Left ventricle myocardium inferior (tissue), 1 donor: ENCODE data around the gene SLC9B1. TPM values are rescaled to one million over a fixed set of nuclear protein-coding genes. Genes with fewer than 3 reads are reported as not detected.

Source experiments
- DNase-seq: peaks from one replicate; pipeline ENCODE4 v3.0.0-alpha.2; 2020
- H3K27ac ChIP-seq: fragments of 200-600 bp; replicated peaks from 2 replicates; pipeline ENCODE4 v1.8.0; 2021
- H3K27me3 ChIP-seq: fragments of 200-600 bp; 2 replicates; pipeline ENCODE4 v1.8.0; 2021; ENCODE audit warnings: low read depth
- H3K36me3 ChIP-seq: fragments of 200-600 bp; 2 replicates; pipeline ENCODE4 v1.8.0; 2021
- H3K4me1 ChIP-seq: fragments of 200-600 bp; 2 replicates; pipeline ENCODE4 v1.8.0; 2021
- H3K4me3 ChIP-seq: fragments of 200-600 bp; 2 replicates; pipeline ENCODE4 v1.8.0; 2021; ENCODE audit warnings: mild to moderate bottlenecking, moderate library complexity
- H3K9me3 ChIP-seq: fragments of 200-600 bp; replicated peaks from 2 replicates; pipeline ENCODE4 v1.8.0; 2021
- intact Hi-C: fragments of 100-400 bp; cut with micrococcal nuclease; formaldehyde crosslinking; loops from one replicate; pipeline ENCODE4 v1.11.0; 2022
- total RNA-seq: library from RNA; stranded (reverse); fragmentation: NEBNext Ultra II Directional; extraction: Animal tissue kit (Norgen Biotek cat#: 25700); gene quantifications from one replicate; pipeline ENCODE4 v1.2.1, GENCODE V29; 2021
- TF ChIP-seq, protein P1 (sequence below): fragments of 200-600 bp; IDR thresholded peaks from 2 replicates; pipeline ENCODE4 v1.8.0; 2021; ENCODE audit warnings: antibody characterized with exemption, mild to moderate bottlenecking, borderline replicate concordance
- donor health status: DM: no; HTN: yes; CAD: no; lungs with severe emphysema.

SLC9B1 gene
- total RNA-seq, 1 donor from 2014 or later = 0.55 TPM

DNA sequence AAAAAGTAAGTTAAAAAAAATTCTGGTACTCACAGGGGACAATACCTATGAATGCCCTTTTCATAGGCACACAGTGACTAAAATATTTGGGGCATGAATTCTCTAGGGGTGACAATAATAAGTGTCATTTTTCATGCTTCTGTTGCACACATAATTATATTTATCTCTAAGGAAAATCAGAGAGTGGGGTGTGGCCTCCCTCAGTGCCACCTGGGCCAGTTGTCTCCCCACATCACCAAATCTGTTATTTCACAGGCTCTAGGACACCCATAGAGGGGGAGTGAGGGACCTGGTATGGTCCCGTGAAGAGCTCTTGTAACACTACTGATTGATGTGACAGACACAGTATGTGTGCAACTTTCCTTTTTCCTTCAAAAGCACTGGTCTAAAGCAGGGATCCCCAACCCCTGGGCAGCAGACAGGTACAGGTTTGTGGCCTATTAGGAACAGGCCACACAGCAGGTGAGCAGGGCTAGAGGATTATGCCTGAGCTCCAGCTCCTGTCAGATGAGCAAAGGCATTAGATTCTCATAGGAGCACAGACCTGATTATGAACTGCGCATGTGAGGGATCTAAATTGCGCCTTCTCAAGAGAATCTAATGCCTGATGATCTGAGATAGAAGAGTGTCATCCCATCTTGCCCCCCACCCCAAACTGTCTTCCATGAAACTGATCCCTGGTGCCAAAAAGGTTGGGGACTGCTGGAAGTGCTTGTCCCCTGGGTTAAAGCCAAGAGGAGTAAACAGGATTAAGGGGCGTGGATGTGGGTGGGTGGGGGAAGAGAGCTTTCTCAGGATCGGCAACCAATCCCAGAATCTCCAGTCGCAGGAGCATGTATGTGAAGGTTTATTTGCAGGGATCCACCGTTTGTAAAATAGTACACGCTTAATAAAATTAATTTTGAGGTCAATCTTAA lies 856 bp downstream of the SLC9B1 start:
- peak overlapping the region; percentile 87 for H3K27ac ChIP-seq
- intact Hi-C loops = no loop called here
- H3K4me3 ChIP-seq = peak overlapping the region; percentile 69
- TF ChIP-seq, protein P1, sequence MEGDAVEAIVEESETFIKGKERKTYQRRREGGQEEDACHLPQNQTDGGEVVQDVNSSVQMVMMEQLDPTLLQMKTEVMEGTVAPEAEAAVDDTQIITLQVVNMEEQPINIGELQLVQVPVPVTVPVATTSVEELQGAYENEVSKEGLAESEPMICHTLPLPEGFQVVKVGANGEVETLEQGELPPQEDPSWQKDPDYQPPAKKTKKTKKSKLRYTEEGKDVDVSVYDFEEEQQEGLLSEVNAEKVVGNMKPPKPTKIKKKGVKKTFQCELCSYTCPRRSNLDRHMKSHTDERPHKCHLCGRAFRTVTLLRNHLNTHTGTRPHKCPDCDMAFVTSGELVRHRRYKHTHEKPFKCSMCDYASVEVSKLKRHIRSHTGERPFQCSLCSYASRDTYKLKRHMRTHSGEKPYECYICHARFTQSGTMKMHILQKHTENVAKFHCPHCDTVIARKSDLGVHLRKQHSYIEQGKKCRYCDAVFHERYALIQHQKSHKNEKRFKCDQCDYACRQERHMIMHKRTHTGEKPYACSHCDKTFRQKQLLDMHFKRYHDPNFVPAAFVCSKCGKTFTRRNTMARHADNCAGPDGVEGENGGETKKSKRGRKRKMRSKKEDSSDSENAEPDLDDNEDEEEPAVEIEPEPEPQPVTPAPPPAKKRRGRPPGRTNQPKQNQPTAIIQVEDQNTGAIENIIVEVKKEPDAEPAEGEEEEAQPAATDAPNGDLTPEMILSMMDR = no peak
- H3K4me1 ChIP-seq = peaks cover 17% of the 10 kb centered on the region
- no peak for DNase-seq
- H3K36me3 ChIP-seq = no peaks in the 10 kb centered on the region
- no peaks in the 10 kb centered on the region for H3K9me3 ChIP-seq
- H3K27me3 ChIP-seq = no peaks in the 10 kb centered on the region

DNA sequence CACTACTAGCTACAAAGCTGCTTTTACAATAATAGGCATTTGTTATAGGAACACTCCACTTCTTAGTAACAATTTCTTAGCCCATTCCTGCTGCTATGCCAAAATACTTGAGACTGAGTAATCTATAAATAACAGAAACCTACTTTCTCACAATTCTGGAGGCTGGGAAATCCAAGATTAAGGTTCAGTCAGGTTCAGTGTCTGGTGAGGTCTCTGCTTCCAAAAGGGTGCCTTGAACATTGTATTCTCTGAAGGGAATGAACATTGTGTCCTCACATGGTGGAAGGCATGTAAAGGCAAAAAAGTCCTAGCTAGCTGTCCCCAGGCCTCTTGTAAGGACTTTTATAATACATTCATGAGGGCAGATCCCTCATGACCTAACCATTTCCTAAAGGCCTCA lies 7.0 kb downstream of the SLC9B1 start:
- TF ChIP-seq, protein P1 = no peak
- no peaks in the 10 kb centered on the region for H3K36me3 ChIP-seq
- no peak for DNase-seq

DNA sequence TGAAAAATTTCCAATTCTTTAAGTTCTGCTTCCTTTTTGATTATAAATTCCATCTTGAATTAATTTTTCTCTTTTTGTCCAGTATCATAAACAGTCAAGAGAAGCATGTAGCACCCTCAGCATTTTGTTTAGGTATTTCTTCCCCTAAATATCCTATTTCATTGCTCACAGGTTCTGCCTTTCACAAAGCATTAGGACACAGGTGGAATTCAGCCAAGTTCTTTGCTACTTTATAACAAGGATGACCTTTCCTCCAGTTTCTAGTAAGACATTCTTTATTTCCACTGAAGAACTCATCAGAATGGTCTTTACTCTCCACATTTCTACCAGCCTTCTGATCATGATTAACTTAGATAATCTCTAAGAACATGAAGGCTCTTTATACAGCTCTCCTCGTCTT lies 7.4 kb downstream of the SLC9B1 start:
- no peak for DNase-seq
- Histone ChIP-seq H3K4me1 (peaks cover 15% of the 10 kb centered on the region), H3K36me3 (no peaks in the 10 kb centered on the region), H3K4me3 (no peak overlapping the region), H3K9me3 (no peaks in the 10 kb centered on the region), H3K27ac (peak overlapping the region; percentile 49), H3K27me3 (no peaks in the 10 kb centered on the region)
- TF ChIP-seq, protein P1 = no peak
- intact Hi-C loops = no loop called here

More for the DNA sequence above, 7.0 kb downstream of the SLC9B1 start:
- Histone ChIP-seq H3K4me1 (peaks cover 15% of the 10 kb centered on the region), H3K9me3 (no peaks in the 10 kb centered on the region), H3K4me3 (no peak overlapping the region), H3K27me3 (no peaks in the 10 kb centered on the region), H3K27ac (peak overlapping the region; percentile 49)
- intact Hi-C loops = no loop called here

DNA sequence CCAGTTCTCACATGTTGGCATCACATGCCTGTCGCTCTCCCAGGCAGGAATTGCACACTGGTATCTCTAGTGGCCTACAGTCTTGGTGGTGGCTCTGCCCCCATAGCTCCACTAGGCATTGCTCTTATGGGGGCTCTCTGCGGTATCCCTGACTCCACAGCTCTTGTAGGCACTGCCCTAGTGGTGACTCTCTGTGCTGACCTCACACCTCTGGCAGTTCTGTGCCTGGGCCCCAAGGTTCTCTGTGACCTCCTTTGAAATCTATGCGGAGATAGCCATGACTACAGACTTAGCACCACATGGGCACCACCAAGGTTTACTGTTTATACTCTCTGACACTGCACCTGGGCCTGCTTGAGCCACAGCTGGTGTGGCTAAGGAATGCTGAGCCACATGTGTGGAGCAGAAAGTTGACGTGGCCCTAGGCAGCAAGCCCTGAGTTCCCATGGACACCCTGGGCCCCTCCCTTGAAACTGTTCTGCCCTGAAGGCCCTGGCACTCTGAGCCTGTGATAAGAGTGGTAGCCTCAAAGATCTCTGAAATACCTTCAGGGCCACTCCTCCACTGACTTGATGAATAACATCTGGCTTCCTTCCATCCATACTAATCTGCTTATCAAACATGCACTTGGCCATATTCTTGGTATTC lies 8.0 kb downstream of the SLC9B1 start:
- TF ChIP-seq, protein P1 = no peak
- H3K9me3 ChIP-seq = no peaks in the 10 kb centered on the region
- peak overlapping the region; percentile 49 for H3K27ac ChIP-seq
- no peak overlapping the region for H3K4me3 ChIP-seq
- H3K4me1 ChIP-seq = peaks cover 15% of the 10 kb centered on the region
- no peaks in the 10 kb centered on the region for H3K36me3 ChIP-seq
- no peaks in the 10 kb centered on the region for H3K27me3 ChIP-seq
- intact Hi-C loops = no loop called here
- no peak for DNase-seq

DNA sequence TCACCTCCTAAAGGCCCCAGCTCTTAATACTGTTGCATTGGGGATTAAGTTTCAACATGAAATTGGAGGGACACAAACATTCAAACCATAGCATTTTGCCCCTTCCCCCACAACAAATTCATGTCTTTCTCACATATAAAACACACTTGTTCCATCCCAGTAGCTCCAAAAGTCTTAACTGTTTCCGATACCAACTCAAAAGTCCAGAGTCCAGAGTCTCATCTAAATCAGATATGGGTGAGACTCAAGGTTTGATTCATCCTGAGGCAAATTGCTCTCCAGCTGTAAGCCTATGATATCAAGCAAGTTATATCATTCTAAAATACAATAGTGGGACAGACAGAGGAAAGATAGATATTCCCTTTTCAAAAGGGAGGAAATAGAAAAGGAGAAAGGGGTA lies 8.7 kb downstream of the SLC9B1 start:
- Histone ChIP-seq H3K36me3 (no peaks in the 10 kb centered on the region), H3K9me3 (no peaks in the 10 kb centered on the region), H3K27me3 (no peaks in the 10 kb centered on the region), H3K27ac (no peak overlapping the region), H3K4me1 (peaks cover 15% of the 10 kb centered on the region), H3K4me3 (no peak overlapping the region)
- TF ChIP-seq, protein P1 = no peak
- no peak for DNase-seq
- intact Hi-C loops = no loop called here
